Lung microvascular endothelial cell (primary cell): ENCODE measurements around the gene CYP4F2. TPM values are rescaled to one million over a fixed set of nuclear protein-coding genes. Genes with fewer than 3 reads are reported as not detected.
"Not testable (repeated sequence)": the region's sequence is repeated elsewhere in the genome, so short reads cannot be mapped to it uniquely, and the experiment has no call there.

Experiments used
- DNase-seq, 2 donors: peaks; one replicate each; pipeline versions ENCODE4 v3.0.0 to v3.0.0-alpha.2; 2010; ENCODE audit warnings: low read depth in 2 of 2
- total RNA-seq: library from RNA; depleted of rRNA; stranded (reverse); fragments of >200 nt; gene quantifications from 2 replicates; pipeline ENCODE4 v1.2.1, GENCODE V29; 2014

CYP4F2 gene
- total RNA-seq, 1 donor from 2014 or later, result not detected

DNA sequence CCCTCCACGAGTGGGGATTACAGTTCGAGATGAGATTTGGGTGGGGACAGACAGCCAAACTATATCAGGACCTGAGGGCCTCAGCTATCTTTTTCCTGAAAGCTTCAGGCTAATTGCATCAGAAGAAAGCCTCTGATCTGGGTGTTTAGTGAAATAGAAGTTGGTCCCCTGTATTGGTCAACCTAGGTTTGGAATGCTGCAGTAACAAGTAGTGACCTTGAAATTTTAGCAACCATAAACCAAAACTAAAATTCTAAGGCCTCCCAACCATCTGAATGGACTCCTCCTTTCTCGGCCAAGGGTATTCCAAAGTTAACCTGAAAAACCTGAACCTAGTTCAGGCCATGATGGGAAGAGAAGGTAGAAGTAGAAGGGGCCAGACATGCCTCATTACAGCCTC is 47.5 kb downstream of the CYP4F2 start:
- DNase-seq, result no peak

- DNase-seq, result no peak
Measured at GRCh38 chr19:15846923-15847322, 51.0 kb downstream of the CYP4F2 start.

GRCh38 chr19:15843894-15844222 is 54.0 kb downstream of the CYP4F2 start:
- not testable (repeated sequence) for DNase-seq

GRCh38 chr19:15843203-15843893 is 54.5 kb downstream of the CYP4F2 start:
- no peak for DNase-seq

DNA sequence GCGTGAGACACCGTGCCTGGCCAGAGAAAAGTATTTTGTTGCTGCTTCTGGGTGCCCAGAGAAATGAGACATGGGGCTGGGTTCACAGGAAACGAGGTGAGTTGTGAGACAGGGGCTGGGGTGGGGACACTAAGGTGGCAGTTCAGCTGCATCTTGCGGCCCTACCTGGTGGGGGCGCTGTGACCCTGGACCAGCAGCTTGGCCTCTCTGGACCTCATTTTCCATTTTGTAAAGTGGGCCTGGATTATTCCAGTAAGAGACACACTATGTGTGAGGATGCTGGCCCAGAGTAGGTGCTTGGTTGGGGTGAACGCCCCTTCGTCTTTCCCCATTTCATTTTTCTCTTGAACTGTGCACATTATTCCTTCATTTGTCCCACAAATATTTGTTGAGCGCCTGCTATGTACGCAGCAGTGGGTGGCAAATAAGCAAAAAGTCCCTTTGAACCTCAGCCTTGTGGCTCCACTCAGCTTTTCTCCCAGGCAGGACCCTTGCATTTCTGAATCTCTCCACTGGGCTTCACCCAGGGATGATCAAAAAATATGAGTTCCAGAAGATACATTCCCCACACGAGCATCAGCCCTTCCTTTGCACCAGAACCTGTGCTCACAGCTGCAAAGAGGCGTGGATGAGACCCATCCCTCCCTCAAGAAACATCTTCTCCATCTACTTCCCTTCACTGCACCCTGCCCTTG is 55.9 kb downstream of the CYP4F2 start:
- no peak for DNase-seq

DNA sequence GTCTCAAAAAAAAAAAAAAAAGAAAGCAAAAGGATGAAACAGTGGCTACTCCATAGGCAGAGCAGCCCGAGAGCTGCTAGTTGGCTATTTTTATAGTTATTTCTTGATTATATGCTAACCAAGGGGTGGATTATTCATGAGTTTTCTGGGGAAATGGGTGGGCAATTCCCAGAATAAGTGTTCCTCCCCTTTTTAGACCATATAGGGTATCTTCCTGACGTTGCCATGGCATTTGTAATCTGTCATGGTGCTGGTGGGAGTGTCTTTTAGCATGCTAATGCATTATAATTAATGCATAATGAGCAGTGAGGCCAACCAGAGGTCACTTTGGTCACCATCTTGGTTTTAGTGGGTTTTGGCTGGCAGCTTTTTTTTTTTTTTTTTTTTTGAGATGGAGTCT is 57.0 kb downstream of the CYP4F2 start:
- no peak for DNase-seq

- not testable (repeated sequence) for DNase-seq
Measured at GRCh38 chr19:15839888-15840287, 58.0 kb downstream of the CYP4F2 start.

GRCh38 chr19:15838351-15838750 is 59.5 kb downstream of the CYP4F2 start:
- DNase-seq, result no peak

GRCh38 chr19:15837221-15837731 is 60.6 kb downstream of the CYP4F2 start:
- no peak for DNase-seq

- DNase-seq, result peak; percentile 92 to 93
Measured at GRCh38 chr19:15836330-15837220, 61.3 kb downstream of the CYP4F2 start.

- not testable (repeated sequence) for DNase-seq
Measured at GRCh38 chr19:15835565-15836329, 62.1 kb downstream of the CYP4F2 start.

GRCh38 chr19:15834232-15834631 is 63.6 kb downstream of the CYP4F2 start:
- DNase-seq, result not testable (repeated sequence)

DNA sequence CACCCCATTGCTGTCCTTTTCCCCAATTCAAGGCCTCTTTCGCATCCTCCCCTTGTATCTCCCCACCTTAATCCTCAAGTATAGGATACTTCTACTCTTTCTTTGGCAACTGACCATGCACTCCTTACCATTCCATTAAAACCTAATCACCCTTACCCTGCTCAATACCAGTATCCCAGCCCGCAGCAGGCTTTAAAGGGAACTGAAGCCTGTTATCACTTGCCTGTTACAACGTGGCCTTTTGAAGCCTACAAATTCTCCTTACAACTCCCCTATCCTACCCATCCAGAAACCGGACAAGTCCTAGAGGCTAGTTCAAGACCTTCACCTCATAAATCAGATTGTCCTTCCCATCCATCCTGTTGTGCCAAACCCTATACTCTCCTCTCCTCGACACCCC is 66.2 kb downstream of the CYP4F2 start:
- no peak for DNase-seq

DNA sequence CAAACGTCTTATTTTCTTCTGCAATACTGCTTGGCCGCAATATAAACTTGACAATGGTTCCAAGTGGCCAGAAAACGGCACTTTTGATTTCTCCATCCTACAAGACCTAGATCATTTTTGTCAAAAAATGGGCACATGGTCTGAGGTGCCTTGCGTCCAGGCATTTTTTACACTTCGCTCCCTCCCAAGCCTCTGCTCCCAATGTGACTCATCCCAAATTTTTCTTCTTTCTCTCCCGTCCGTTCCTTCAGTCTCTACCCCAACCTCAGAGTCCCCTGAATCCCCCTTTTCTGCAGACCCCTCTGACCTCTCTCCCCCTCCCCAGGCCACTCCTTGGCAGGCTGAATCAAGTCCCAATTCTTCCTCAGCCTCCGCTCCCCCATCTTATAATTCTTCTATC is 68.1 kb downstream of the CYP4F2 start:
- no peak for DNase-seq

GRCh38 chr19:15829306-15829698 is 68.6 kb downstream of the CYP4F2 start:
- DNase-seq, result no peak

DNA sequence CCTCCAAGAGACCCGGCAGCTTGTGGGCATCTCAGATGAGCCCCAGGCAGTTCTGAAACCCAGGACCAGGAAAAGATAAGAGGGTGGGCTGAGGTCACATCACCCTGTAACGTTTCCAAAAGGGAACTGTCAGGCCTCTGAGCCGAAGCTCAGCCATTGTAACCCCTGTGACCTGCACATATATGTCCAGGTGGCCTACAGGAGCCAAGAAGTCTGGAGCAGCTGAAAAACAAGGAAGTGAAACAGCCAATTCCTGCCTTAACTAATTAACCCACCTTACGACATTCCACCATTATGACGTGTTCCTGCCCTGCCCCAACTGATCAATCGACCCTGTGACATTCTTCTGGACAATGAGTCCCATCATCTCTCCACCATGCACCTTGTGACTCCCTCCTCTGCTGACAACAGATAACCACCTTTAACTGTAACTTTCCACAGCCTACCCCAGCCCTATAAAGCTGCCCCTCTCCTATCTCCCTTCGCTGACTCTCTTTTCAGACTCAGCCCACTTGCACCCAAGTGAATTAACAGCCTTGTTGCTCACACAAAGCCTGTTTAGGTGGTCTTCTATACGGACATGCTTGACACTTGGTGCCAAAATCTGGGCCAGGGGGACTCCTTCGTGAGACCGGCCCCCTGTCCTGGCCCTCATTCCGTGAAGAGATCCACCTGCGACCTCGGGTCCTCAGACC is 69.1 kb downstream of the CYP4F2 start:
- not testable (repeated sequence) for DNase-seq

DNA sequence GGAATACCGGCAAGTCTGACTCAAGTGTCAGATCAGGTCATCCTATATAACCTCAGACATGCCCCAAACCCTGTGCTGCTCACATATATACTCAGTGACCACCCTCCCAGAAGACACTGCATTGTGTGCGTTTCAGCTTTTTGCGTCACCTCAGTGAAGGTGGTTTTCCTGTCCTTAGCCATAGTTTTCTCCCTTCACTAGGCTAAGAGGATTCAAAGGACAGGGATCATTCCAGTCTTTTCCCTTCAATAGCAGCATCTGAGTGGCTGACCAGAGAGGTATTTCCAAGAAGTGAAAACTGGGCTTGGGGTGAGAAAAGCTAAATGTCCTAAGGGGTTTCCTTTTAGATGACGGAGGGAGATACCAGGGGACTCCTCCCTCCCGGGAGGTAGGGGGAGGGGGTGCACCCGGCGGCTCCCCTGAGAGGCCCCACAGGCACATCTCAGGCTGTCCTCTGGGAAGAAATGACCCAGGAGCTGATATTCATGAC is 69.7 kb downstream of the CYP4F2 start:
- DNase-seq, result no peak
